K562 (cell line): ENCODE data around the gene GBA2. TPM values are rescaled to one million over a fixed set of nuclear protein-coding genes. Genes with fewer than 3 reads are reported as not detected.

Source experiments
- C11orf30 ChIP-seq: fragments of 450-650 bp; IDR thresholded peaks from 2 replicates; pipeline ENCODE4 v1.6.1; 2016; ENCODE audit warnings: low read depth, mild to moderate bottlenecking
- COPS2 ChIP-seq: fragments of 450-650 bp; conservative IDR thresholded peaks from 2 replicates; pipeline ENCODE4 v1.6.1; 2016; ENCODE audit warnings: mild to moderate bottlenecking, moderate library complexity
- HDAC2 ChIP-seq: fragments of 450-650 bp; IDR thresholded peaks from 2 replicates; pipeline ENCODE4 v1.6.1; 2016; ENCODE audit warnings: mild to moderate bottlenecking
- KAT8 ChIP-seq: fragments of 450-650 bp; IDR thresholded peaks from 2 replicates; pipeline ENCODE4 v1.6.1; 2016; ENCODE audit warnings: low read depth, mild to moderate bottlenecking
- L3MBTL2 ChIP-seq: fragments of 450-650 bp; IDR thresholded peaks from 2 replicates; pipeline ENCODE4 v1.6.1; 2016; ENCODE audit warnings: mild to moderate bottlenecking, moderate library complexity
- NR2C1 ChIP-seq, 2 experiments: fragments of 450-650 bp; IDR thresholded peaks; 2 replicates each; pipeline ENCODE4 v1.6.1; 2017; ENCODE audit warnings: mild to moderate bottlenecking in 2 of 2, antibody characterized with exemption in 1 of 2, inconsistent platforms in 1 of 2, missing compliant biosample characterization in 1 of 2, missing genetic modification characterization in 1 of 2
- RBM17 ChIP-seq: fragments of 200-400 bp; formaldehyde crosslinking; IDR thresholded peaks from 2 replicates; pipeline ENCODE4 v1.6.1; 2017; ENCODE audit warnings: low read depth, mild to moderate bottlenecking, low read length, borderline replicate concordance
- SIX5 ChIP-seq, 2 experiments: IDR thresholded peaks; 2 replicates each; pipeline ENCODE4 v1.6.1; 2011; ENCODE audit warnings: low read length in 2 of 2, borderline replicate concordance in 1 of 2, low read depth in 1 of 2, mild to moderate bottlenecking in 1 of 2, moderate library complexity in 1 of 2; ENCODE audit not compliant: insufficient read depth in 1 of 2
- SNRNP70 ChIP-seq: fragments of 200-400 bp; formaldehyde crosslinking; optimal IDR thresholded peaks from 2 replicates; pipeline ENCODE3; 2017; ENCODE audit warnings: low read depth, low read length
- TAL1 ChIP-seq: fragments of 450-650 bp; IDR thresholded peaks from 2 replicates; pipeline ENCODE4 v1.6.1; 2016; ENCODE audit warnings: mild to moderate bottlenecking
- TCFL5 ChIP-seq: fragments of 250-450 bp; sonication (Bioruptor Pico); conservative IDR thresholded peaks from 2 replicates; pipeline ENCODE4 v1.6.1; 2021; ENCODE audit warnings: mild to moderate bottlenecking, moderate library complexity, matching md5 sums
- WHSC1 ChIP-seq: IDR thresholded peaks from one replicate; pipeline ENCODE4 v1.6.1; 2012; ENCODE audit warnings: low read length, control low read depth, inconsistent platforms
- ZBTB12 ChIP-seq: fragments of 250-450 bp; sonication (Bioruptor Pico); IDR thresholded peaks from 2 replicates; pipeline ENCODE4 v1.4.0; 2020
- ZFP36 ChIP-seq: fragments of 150-350 bp; IDR thresholded peaks from 2 replicates; pipeline ENCODE4 v1.6.1; 2018; ENCODE audit warnings: low read length, low read depth; ENCODE audit not compliant: partially characterized antibody
- ZNF197 ChIP-seq: fragments of 200-800 bp; sonication (Bioruptor generic); IDR thresholded peaks from 2 replicates; pipeline ENCODE4 v1.6.1; 2016; ENCODE audit warnings: low read depth, missing genetic modification characterization, missing compliant biosample characterization
- ZNF639 ChIP-seq, 2 experiments: fragments of 200-800 bp in 1 of 2; sonication (Bioruptor generic) in 1 of 2; sonication (generic) in 1 of 2; formaldehyde crosslinking in 1 of 2; IDR thresholded peaks in 1 of 2; conservative IDR thresholded peaks in 1 of 2; 2 replicates each; pipeline versions ENCODE4 v1.5.0 to v1.6.1; 2016 to 2020; ENCODE audit warnings: missing compliant biosample characterization in 1 of 2, missing genetic modification characterization in 1 of 2, missing genetic modification reagents in 1 of 2
- polyA plus RNA-seq, 8 experiments: library from polyadenylated mRNA; depleted of rRNA in 4 of 8; stranded (reverse) in 5 of 8; unstranded in 3 of 8; fragments of >200 nt; fragmentation: Nextera tagmentation in 2 of 8; fragmentation: Illumina TruSeq in 1 of 8; extraction: Ambion mirVana in 2 of 8; extraction: Trizol in 1 of 8; gene quantifications; 2 replicates each; pipeline versions ENCODE4 v1.2.1 to v1.2.3, GENCODE V29; 2011 to 2014; ENCODE audit warnings: inconsistent platforms in 1 of 8, missing spikeins in 1 of 8
- total RNA-seq, 7 experiments: library from RNA; depleted of rRNA in 6 of 7; stranded (reverse); fragments of >200 nt in 6 of 7; fragmentation: Illumina TruSeq in 2 of 7; extraction: Trizol in 2 of 7; gene quantifications; 2 replicates each; pipeline versions ENCODE4 v1.2.1 to v1.2.3, GENCODE V29; 2011 to 2021; ENCODE audit warnings: low replicate concordance in 1 of 7
- TF ChIP-seq, protein P1 (sequence below), 2 experiments: IDR thresholded peaks; 2 replicates each; pipeline ENCODE4 v1.6.1; 2011; ENCODE audit warnings: borderline replicate concordance in 1 of 2, control low read depth in 1 of 2, low read depth in 1 of 2, low read length in 1 of 2, mild to moderate bottlenecking in 1 of 2, mixed read lengths in 1 of 2, moderate library complexity in 1 of 2; ENCODE audit not compliant: insufficient read depth in 1 of 2, insufficient read length in 1 of 2, poor library complexity in 1 of 2, severe bottlenecking in 1 of 2; ENCODE audit errors: extremely low read depth in 1 of 2
- TF ChIP-seq, protein P2 (sequence below): fragments of 450-650 bp; IDR thresholded peaks from 2 replicates; pipeline ENCODE4 v1.6.1; 2017; ENCODE audit warnings: mild to moderate bottlenecking, moderate library complexity

GBA2 gene
- total and polyA plus RNA-seq, 9 of the 15 experiments (the other 6 are each of a cell fraction or from before 2014, with no cell fraction given): 14.1 to 60.4 (median 32.1) TPM

- TF ChIP-seq SIX5 (IDR thresholded peaks at IDR 0.05; ENCODE audit: borderline replicate concordance in 1 of 2, insufficient read depth in 1 of 2, low read depth in 1 of 2, low read length in 2 of 2): no peak
- TF ChIP-seq HDAC2: 0 out of 2 replicates have a peak, but pooled peaks have one; percentile 39
- TF ChIP-seq ZBTB12 (CRISPR knock-in tag): no peak
- TF ChIP-seq TCFL5: no peak
- TF ChIP-seq, protein P1, sequence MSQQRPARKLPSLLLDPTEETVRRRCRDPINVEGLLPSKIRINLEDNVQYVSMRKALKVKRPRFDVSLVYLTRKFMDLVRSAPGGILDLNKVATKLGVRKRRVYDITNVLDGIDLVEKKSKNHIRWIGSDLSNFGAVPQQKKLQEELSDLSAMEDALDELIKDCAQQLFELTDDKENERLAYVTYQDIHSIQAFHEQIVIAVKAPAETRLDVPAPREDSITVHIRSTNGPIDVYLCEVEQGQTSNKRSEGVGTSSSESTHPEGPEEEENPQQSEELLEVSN (IDR thresholded peaks at IDR 0.05; ENCODE audit: borderline replicate concordance in 1 of 2, extremely low read depth in 1 of 2, insufficient read depth in 1 of 2, insufficient read length in 1 of 2, low read depth in 1 of 2, low read length in 1 of 2, poor library complexity in 1 of 2, severe bottlenecking in 1 of 2): no peak
- TF ChIP-seq COPS2: no peak
- no peak for TF ChIP-seq SNRNP70
- no peak for TF ChIP-seq C11orf30
- no peak for TF ChIP-seq ZNF197 (CRISPR knock-in tag)
- no peak for TF ChIP-seq WHSC1
- no peak for TF ChIP-seq NR2C1 (IDR thresholded peaks at IDR 0.05)
- TF ChIP-seq NR2C1 (tag; IDR thresholded peaks at IDR 0.05): no peak
- TF ChIP-seq L3MBTL2: peak; percentile 43; the same call in 1 of the 2 replicates
- TF ChIP-seq ZFP36: no peak
- TF ChIP-seq KAT8: no peak
- TF ChIP-seq TAL1: no peak
- TF ChIP-seq ZNF639 (CRISPR knock-in tag; conservative IDR thresholded peaks at IDR 0.05 in 1 of 2, IDR thresholded peaks at IDR 0.05 in 1 of 2): 0 out of 4 replicates have a peak, but pooled peaks of 1 of the 2 experiments have one; percentile 35
- TF ChIP-seq, protein P2, sequence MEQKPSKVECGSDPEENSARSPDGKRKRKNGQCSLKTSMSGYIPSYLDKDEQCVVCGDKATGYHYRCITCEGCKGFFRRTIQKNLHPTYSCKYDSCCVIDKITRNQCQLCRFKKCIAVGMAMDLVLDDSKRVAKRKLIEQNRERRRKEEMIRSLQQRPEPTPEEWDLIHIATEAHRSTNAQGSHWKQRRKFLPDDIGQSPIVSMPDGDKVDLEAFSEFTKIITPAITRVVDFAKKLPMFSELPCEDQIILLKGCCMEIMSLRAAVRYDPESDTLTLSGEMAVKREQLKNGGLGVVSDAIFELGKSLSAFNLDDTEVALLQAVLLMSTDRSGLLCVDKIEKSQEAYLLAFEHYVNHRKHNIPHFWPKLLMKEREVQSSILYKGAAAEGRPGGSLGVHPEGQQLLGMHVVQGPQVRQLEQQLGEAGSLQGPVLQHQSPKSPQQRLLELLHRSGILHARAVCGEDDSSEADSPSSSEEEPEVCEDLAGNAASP: no peak
- no peak for TF ChIP-seq RBM17
Measured at GRCh38 chr9:35756275-35757225, 7.5 kb upstream of the GBA2 start (continued).
